DOHH2 (cell line): ENCODE results near the gene ETS1.
A peak's percentile ranks its signal among the peaks of the same experiment; 100 is the strongest.

ENCODE experiments used
- H3F3A ChIP-seq: fragments of 200-600 bp; sonication (generic), shearing (Covaris generic); 2 replicates; pipeline ENCODE4 v1.6.0; 2016; ENCODE audit warnings: antibody characterized with exemption, mild to moderate bottlenecking; ENCODE audit not compliant: control insufficient read depth, insufficient read depth
- H3K27ac ChIP-seq: fragments of 200-600 bp; sonication (generic); 2 replicates; pipeline ENCODE4 v1.5.1; 2014; ENCODE audit warnings: low read depth, mild to moderate bottlenecking, low read length, moderate library complexity
- H3K27me3 ChIP-seq: fragments of 200-600 bp; sonication (generic); 2 replicates; pipeline ENCODE4 v1.6.1; 2014; ENCODE audit warnings: mild to moderate bottlenecking, low read length, mixed read lengths; ENCODE audit not compliant: control insufficient read depth
- H3K36me3 ChIP-seq: fragments of 200-600 bp; sonication (generic); 2 replicates; pipeline ENCODE4 v1.6.1; 2014; ENCODE audit warnings: mild to moderate bottlenecking, low read length, moderate library complexity, mixed read lengths; ENCODE audit not compliant: control insufficient read depth
- H3K4me1 ChIP-seq: fragments of 200-600 bp; sonication (generic); 2 replicates; pipeline ENCODE4 v1.6.1; 2014; ENCODE audit warnings: mild to moderate bottlenecking, low read length, mixed read lengths; ENCODE audit not compliant: control insufficient read depth
- H3K4me2 ChIP-seq: fragments of 200-600 bp; sonication (generic); 2 replicates; pipeline ENCODE4 v1.6.0; 2014; ENCODE audit warnings: mild to moderate bottlenecking, low read length, moderate library complexity
- H3K4me3 ChIP-seq: fragments of 200-600 bp; sonication (generic); 2 replicates; pipeline ENCODE4 v1.5.1; 2014; ENCODE audit warnings: mild to moderate bottlenecking, low read length, mixed read lengths
- H3K79me2 ChIP-seq: fragments of 200-600 bp; sonication (generic); 2 replicates; pipeline ENCODE4 v1.6.1; 2014; ENCODE audit warnings: mild to moderate bottlenecking, low read length, mixed read lengths; ENCODE audit not compliant: control insufficient read depth
- H3K9me2 ChIP-seq: fragments of 200-600 bp; sonication (generic); replicated peaks from 2 replicates; pipeline ENCODE4 v1.6.1; 2014; ENCODE audit warnings: mild to moderate bottlenecking, low read length, mixed read lengths; ENCODE audit not compliant: control insufficient read depth
- H3K9me3 ChIP-seq: fragments of 200-600 bp; sonication (generic); 2 replicates; pipeline ENCODE4 v1.6.1; 2014; ENCODE audit warnings: antibody characterized with exemption, low read length, mixed read lengths; ENCODE audit not compliant: control insufficient read depth, insufficient read depth
- H4K20me1 ChIP-seq: fragments of 200-600 bp; sonication (generic); 2 replicates; pipeline ENCODE4 v1.6.0; 2014; ENCODE audit warnings: low read depth, mild to moderate bottlenecking, antibody characterized with exemption, low read length, moderate library complexity; ENCODE audit not compliant: control insufficient read depth, insufficient read depth
- EZH2phosphoT487 ChIP-seq: fragments of 200-600 bp; sonication (generic); IDR thresholded peaks from 2 replicates; pipeline ENCODE4 v1.6.1; 2017; ENCODE audit warnings: borderline replicate concordance, mild to moderate bottlenecking, antibody characterized with exemption, low read length, moderate library complexity, mixed read lengths
- TF ChIP-seq, protein P1 (sequence below): fragments of 200-600 bp; sonication (generic); IDR thresholded peaks from one replicate; pipeline ENCODE4 v1.5.1; 2014; ENCODE audit warnings: antibody characterized with exemption, mild to moderate bottlenecking, low read depth, low read length; ENCODE audit not compliant: poor library complexity, severe bottlenecking

ETS1 gene

DNA sequence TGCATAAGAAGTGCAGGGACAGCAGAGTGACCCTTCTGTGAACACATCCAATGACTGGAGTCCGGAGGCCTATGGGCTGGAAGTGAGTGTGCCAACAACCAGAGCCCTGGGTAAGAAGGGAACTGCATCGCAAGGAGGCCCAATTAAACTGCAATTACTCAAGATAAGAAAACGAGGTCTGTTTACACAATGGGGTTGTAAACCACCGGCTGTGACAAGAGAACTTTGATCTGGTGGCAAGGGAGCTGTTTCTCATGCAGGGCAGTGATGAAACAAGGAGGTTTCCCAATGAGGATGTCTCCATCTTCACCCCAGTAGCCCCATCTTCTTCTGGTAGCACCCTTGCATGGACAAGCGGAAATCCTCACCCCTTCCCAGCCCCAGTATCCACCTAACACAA lies 21.5 kb downstream of the ETS1 start:
- Histone ChIP-seq H3K27me3 (no peaks in the 10 kb centered on the region), H3K9me3 (no peaks in the 10 kb centered on the region), H3K27ac (no peak overlapping the region), H4K20me1 (no peaks in the 10 kb centered on the region), H3K4me2 (peak overlapping the region; percentile 68), H3K36me3 (no peaks in the 10 kb centered on the region), H3K4me1 (peaks cover 92% of the 10 kb centered on the region), H3F3A (peaks cover 42% of the 10 kb centered on the region), H3K79me2 (no peaks in the 10 kb centered on the region), H3K4me3 (peak overlapping the region; percentile 39), H3K9me2 (no peaks in the 10 kb centered on the region)
- TF ChIP-seq, protein P1, sequence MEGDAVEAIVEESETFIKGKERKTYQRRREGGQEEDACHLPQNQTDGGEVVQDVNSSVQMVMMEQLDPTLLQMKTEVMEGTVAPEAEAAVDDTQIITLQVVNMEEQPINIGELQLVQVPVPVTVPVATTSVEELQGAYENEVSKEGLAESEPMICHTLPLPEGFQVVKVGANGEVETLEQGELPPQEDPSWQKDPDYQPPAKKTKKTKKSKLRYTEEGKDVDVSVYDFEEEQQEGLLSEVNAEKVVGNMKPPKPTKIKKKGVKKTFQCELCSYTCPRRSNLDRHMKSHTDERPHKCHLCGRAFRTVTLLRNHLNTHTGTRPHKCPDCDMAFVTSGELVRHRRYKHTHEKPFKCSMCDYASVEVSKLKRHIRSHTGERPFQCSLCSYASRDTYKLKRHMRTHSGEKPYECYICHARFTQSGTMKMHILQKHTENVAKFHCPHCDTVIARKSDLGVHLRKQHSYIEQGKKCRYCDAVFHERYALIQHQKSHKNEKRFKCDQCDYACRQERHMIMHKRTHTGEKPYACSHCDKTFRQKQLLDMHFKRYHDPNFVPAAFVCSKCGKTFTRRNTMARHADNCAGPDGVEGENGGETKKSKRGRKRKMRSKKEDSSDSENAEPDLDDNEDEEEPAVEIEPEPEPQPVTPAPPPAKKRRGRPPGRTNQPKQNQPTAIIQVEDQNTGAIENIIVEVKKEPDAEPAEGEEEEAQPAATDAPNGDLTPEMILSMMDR = no peak
- no peak for TF ChIP-seq EZH2phosphoT487

- peak overlapping the region; percentile 63 for H3K4me3 ChIP-seq
These were observed 22.6 kb downstream of the ETS1 start for GRCh38 chr11:128564642-128565245.

DNA sequence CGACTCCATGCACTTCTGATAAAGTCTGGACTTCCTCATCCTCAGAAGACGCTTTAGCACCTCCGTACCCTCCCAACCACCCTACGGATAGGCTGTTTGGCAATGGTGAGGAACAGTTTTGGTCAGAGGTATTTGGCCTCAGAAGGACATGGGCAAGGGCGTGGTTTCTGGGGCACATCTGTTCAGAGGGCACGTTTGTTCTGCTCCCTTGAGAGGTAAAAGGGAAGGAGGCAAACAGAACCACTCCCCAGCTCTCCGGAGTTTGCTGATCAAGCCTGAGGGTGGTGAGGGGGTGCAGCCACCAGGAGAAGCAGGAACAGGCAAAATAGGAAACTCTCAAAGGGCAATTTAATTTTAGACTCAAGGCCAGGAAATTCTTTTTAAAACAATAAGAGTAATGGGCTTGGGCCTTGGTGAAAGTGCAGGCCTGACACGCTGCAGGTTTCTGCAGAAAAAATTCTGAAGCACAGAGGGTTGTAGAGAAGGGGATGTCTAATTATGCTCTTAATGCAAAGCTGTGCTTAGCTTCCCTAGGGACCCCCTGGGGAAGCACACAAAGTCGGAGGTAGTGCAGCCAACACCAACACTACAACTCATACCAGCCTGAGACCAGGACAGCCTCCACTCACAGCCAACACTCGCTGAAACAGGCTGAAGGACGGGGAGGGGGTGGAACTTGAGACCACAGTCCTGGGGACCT lies 23.3 kb downstream of the ETS1 start:
- Histone ChIP-seq H4K20me1 (no peaks in the 10 kb centered on the region), H3K36me3 (no peaks in the 10 kb centered on the region), H3F3A (peaks cover 27% of the 10 kb centered on the region), H3K4me3 (peak overlapping the region; percentile 63), H3K27me3 (no peaks in the 10 kb centered on the region), H3K9me3 (no peaks in the 10 kb centered on the region), H3K4me2 (peak overlapping the region; percentile 68), H3K4me1 (peaks cover 92% of the 10 kb centered on the region), H3K9me2 (no peaks in the 10 kb centered on the region), H3K27ac (peak overlapping the region; percentile 80), H3K79me2 (no peaks in the 10 kb centered on the region)
- no peak for TF ChIP-seq EZH2phosphoT487
- TF ChIP-seq, protein P1 = no peak

More at GRCh38 chr11:128564642-128565245, 22.6 kb downstream of the ETS1 start:
- Histone ChIP-seq H3K4me2 (peak overlapping the region; percentile 68), H4K20me1 (no peaks in the 10 kb centered on the region), H3K36me3 (no peaks in the 10 kb centered on the region), H3K9me2 (no peaks in the 10 kb centered on the region), H3K27ac (peak overlapping the region; percentile 80), H3K9me3 (no peaks in the 10 kb centered on the region), H3F3A (peaks cover 34% of the 10 kb centered on the region), H3K27me3 (no peaks in the 10 kb centered on the region), H3K4me1 (peaks cover 92% of the 10 kb centered on the region), H3K79me2 (no peaks in the 10 kb centered on the region)
- no peak for TF ChIP-seq EZH2phosphoT487
- TF ChIP-seq, protein P1 = no peak
